Stomach (tissue), 4 donors: ENCODE data around the gene COX19.

Source experiments
- CTCF ChIP-seq, 7 experiments: fragments of 450-650 bp in 4 of 7; fragments of 200-600 bp in 3 of 7; sonication (generic) in 3 of 7; IDR thresholded peaks; one replicate each; pipeline ENCODE4 v1.5.1; 2016 to 2019; ENCODE audit warnings: antibody characterized with exemption in 7 of 7, control low read depth in 2 of 7, mild to moderate bottlenecking in 1 of 7
- EP300 ChIP-seq: sonication (generic); formaldehyde crosslinking; IDR thresholded peaks from one replicate; pipeline ENCODE4 v1.6.1; 2017; ENCODE audit warnings: antibody characterized with exemption
- POLR2A ChIP-seq, 4 donors: fragments of 450-650 bp; IDR thresholded peaks; one replicate each; pipeline ENCODE4 v1.6.1; 2016; ENCODE audit warnings: antibody characterized with exemption in 4 of 4, control low read depth in 2 of 4, mild to moderate bottlenecking in 1 of 4, moderate library complexity in 1 of 4
- POLR2AphosphoS5 ChIP-seq, 3 donors: sonication (generic); formaldehyde crosslinking; IDR thresholded peaks; one replicate each; pipeline ENCODE4 v1.6.1; 2016; ENCODE audit warnings: antibody characterized with exemption in 3 of 3

GRCh38 chr7:991729-992656 is 16.6 kb upstream of the COX19 start:
- TF ChIP-seq CTCF (IDR thresholded peaks at IDR 0.05) = no peak
- TF ChIP-seq POLR2AphosphoS5 (IDR thresholded peaks at IDR 0.05) = no peak
- TF ChIP-seq EP300 = no peak
- TF ChIP-seq POLR2A (IDR thresholded peaks at IDR 0.05) = no peak
